Lower leg skin (tissue), 3 donors: ENCODE results near the gene MYOZ1.
"Not testable (repeated sequence)": the region's sequence is repeated elsewhere in the genome, so short reads cannot be mapped to it uniquely, and the experiment has no call there.

Experiments used
- CTCF ChIP-seq, 3 donors: fragments of 450-650 bp; IDR thresholded peaks; one replicate each; pipeline ENCODE4 v1.5.1; 2016; ENCODE audit warnings: antibody characterized with exemption in 3 of 3, mild to moderate bottlenecking in 3 of 3, moderate library complexity in 2 of 3
- POLR2A ChIP-seq, 2 donors: fragments of 450-650 bp; IDR thresholded peaks; one replicate each; pipeline ENCODE4 v1.6.1; 2016 to 2017; ENCODE audit warnings: antibody characterized with exemption in 2 of 2, mild to moderate bottlenecking in 1 of 2, moderate library complexity in 1 of 2

DNA sequence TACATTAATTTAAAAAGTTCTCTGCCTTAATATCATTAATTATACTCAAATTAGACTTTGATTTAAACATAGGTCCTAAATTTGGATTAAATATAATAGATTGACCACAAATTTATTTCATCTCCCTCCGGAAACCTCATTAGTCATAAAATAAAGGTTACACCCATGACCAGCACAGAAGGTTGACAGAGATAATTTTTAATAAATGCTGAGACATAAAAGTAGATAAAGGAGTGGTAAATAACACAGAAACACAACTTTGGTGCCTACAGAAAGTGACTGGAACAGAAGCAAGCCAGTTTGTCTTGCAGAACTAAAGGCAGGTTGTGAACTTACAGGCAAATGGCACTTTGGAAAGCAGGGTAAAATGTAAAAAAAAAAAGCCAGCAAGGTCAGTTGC lies 46.4 kb upstream of the MYOZ1 start:
- not testable (repeated sequence) for TF ChIP-seq CTCF, POLR2A (IDR thresholded peaks at IDR 0.05)
